Measurements from ENCODE around the gene TMPRSS3. TPM values are rescaled to one million over a fixed set of nuclear protein-coding genes. Genes with fewer than 3 reads are reported as not detected.

TMPRSS3 gene
- total RNA-seq, 1 donor from 2014 or later = not detected

GRCh38 chr21:42331660-42332059 is 64.2 kb downstream of the TMPRSS3 start:
- Histone ChIP-seq H3K4me3 (no peak overlapping the region), H3K36me3 (no peaks in the 10 kb centered on the region), H3K4me1 (peaks cover 10% of the 10 kb centered on the region), H3F3A (ENCODE audit: low read depth) (no peaks in the 10 kb centered on the region), H3K4me2 (no peak overlapping the region), H3K79me2 (ENCODE audit: low read depth) (no peaks in the 10 kb centered on the region), H4K20me1 (ENCODE audit: low read depth) (no peaks in the 10 kb centered on the region), H3K9ac (no peak overlapping the region), H3K27ac (no peak overlapping the region), H3K9me3 (ENCODE audit: low read depth) (no peaks in the 10 kb centered on the region), H3K27me3 (no peaks in the 10 kb centered on the region), H2AFZ (replicated peaks) (no peak overlapping the region)
- Mint-ChIP-seq H3K9me3 (peaks cover 16% of the 10 kb centered on the region), H3K4me3 (no peak overlapping the region), H3K4me1 (peaks cover 12% of the 10 kb centered on the region), H3K27me3 (ENCODE audit: insufficient read depth, low read depth) (peaks cover 7% of the 10 kb centered on the region), H3K27ac (no peak overlapping the region), H3K36me3 (no peaks in the 10 kb centered on the region)
- no peak for DNase-seq (ENCODE audit: low spot score)
- TF ChIP-seq EZH2phosphoT487 (IDR thresholded peaks at IDR 0.05) (no peak), EZH2 (IDR thresholded peaks at IDR 0.05) (no peak), CTCF (IDR thresholded peaks at IDR 0.05) (no peak)

- H3K79me2 ChIP-seq (ENCODE audit: low read depth) = no peaks in the 10 kb centered on the region
- H3K4me3 ChIP-seq = no peak overlapping the region
- no peak overlapping the region for H3K27ac ChIP-seq
- no peaks in the 10 kb centered on the region for H3K4me1 ChIP-seq
- no peak overlapping the region for H3K9ac ChIP-seq
- peaks cover 16% of the 10 kb centered on the region for H3K9me3 Mint-ChIP-seq
- TF ChIP-seq EZH2 (IDR thresholded peaks at IDR 0.05) = no peak
- no peak for DNase-seq (ENCODE audit: low spot score)
- H4K20me1 ChIP-seq (ENCODE audit: low read depth) = no peaks in the 10 kb centered on the region
- H3K36me3 ChIP-seq = no peaks in the 10 kb centered on the region
- peaks cover 9% of the 10 kb centered on the region for H3K27me3 Mint-ChIP-seq (ENCODE audit: insufficient read depth, low read depth)
- no peaks in the 10 kb centered on the region for H3K27me3 ChIP-seq
- no peaks in the 10 kb centered on the region for H3K9me3 ChIP-seq (ENCODE audit: low read depth)
- H2AFZ ChIP-seq (replicated peaks) = no peak overlapping the region
- H3K4me3 Mint-ChIP-seq = no peak overlapping the region
- H3K4me1 Mint-ChIP-seq = peaks cover 4% of the 10 kb centered on the region
- no peak overlapping the region for H3K27ac Mint-ChIP-seq
- no peaks in the 10 kb centered on the region for H3K36me3 Mint-ChIP-seq
- H3F3A ChIP-seq (ENCODE audit: low read depth) = no peaks in the 10 kb centered on the region
- no peak overlapping the region for H3K4me2 ChIP-seq
Observed at GRCh38 chr21:42330380-42331371, 65.2 kb downstream of the TMPRSS3 start.

- H3K4me1 Mint-ChIP-seq = no peaks in the 10 kb centered on the region
- DNase-seq (ENCODE audit: low spot score) = no peak
- no peak overlapping the region for H3K27ac Mint-ChIP-seq
Observed at GRCh38 chr21:42324896-42325295, 71.0 kb downstream of the TMPRSS3 start.

More at GRCh38 chr21:42324896-42325295, 71.0 kb downstream of the TMPRSS3 start:
- H3K9me3 Mint-ChIP-seq = peaks cover 6% of the 10 kb centered on the region
- no peak overlapping the region for H2AFZ ChIP-seq (replicated peaks)
- H3K36me3 ChIP-seq = no peaks in the 10 kb centered on the region
- H3K4me2 ChIP-seq = no peak overlapping the region
- H3K4me3 Mint-ChIP-seq = no peak overlapping the region
- H3K27ac ChIP-seq = no peak overlapping the region
- H3K36me3 Mint-ChIP-seq = no peaks in the 10 kb centered on the region
- H3K9me3 ChIP-seq (ENCODE audit: low read depth) = no peaks in the 10 kb centered on the region
- no peaks in the 10 kb centered on the region for H3K27me3 ChIP-seq
- H3K4me3 ChIP-seq = no peak overlapping the region
- no peaks in the 10 kb centered on the region for H3K4me1 ChIP-seq
- peaks cover 9% of the 10 kb centered on the region for H3K27me3 Mint-ChIP-seq (ENCODE audit: insufficient read depth, low read depth)
- no peaks in the 10 kb centered on the region for H3K79me2 ChIP-seq (ENCODE audit: low read depth)
- H3F3A ChIP-seq (ENCODE audit: low read depth) = no peaks in the 10 kb centered on the region
- TF ChIP-seq CTCF (IDR thresholded peaks at IDR 0.05) = no peak
- TF ChIP-seq EZH2phosphoT487 (IDR thresholded peaks at IDR 0.05) = no peak
- no peak for TF ChIP-seq EZH2 (IDR thresholded peaks at IDR 0.05)
- H3K9ac ChIP-seq = no peak overlapping the region
- no peaks in the 10 kb centered on the region for H4K20me1 ChIP-seq (ENCODE audit: low read depth)

Small RNA genes within 50 kb of the gene (small RNA-seq; reads per million reads assigned to genes)
- not detected for gene RNU6-1149P

Other genes with a start within 250 kb of the TMPRSS3 start
- 1.9 and 2.0 TPM in 2 replicates for gene ABCG1, start 176.9 kb downstream of the TMPRSS3 start, total RNA-seq (ENCODE audit: low replicate concordance)
- 0.12 TPM in 1 of 2 replicates, not detected in the other for gene TFF3, start 80.6 kb downstream of the TMPRSS3 start, total RNA-seq (ENCODE audit: low replicate concordance)
- not detected in 2 replicates for gene TFF2, start 45.1 kb downstream of the TMPRSS3 start, total RNA-seq (ENCODE audit: low replicate concordance)
- not detected in 2 replicates for gene TFF1, start 29.5 kb downstream of the TMPRSS3 start, total RNA-seq (ENCODE audit: low replicate concordance)
- not detected in 2 replicates for gene UBASH3A, start 7.8 kb upstream of the TMPRSS3 start, total RNA-seq (ENCODE audit: low replicate concordance)
- gene RSPH1, start 100.2 kb upstream of the TMPRSS3 start, total RNA-seq (ENCODE audit: low replicate concordance) = 0.04 and 0.34 TPM in 2 replicates
- 1.2 and 6.1 TPM in 2 replicates for gene SLC37A1, start 117.8 kb upstream of the TMPRSS3 start, total RNA-seq (ENCODE audit: low replicate concordance)

Data from neural progenitor cell (in vitro differentiated cells).